ENCODE measurements around the gene OLFML2B. TPM values are rescaled to one million over a fixed set of nuclear protein-coding genes. Genes with fewer than 3 reads are reported as not detected.

The OLFML2B gene
- total RNA-seq, 1 experiment from 2014 or later, result 0.43 TPM

DNA sequence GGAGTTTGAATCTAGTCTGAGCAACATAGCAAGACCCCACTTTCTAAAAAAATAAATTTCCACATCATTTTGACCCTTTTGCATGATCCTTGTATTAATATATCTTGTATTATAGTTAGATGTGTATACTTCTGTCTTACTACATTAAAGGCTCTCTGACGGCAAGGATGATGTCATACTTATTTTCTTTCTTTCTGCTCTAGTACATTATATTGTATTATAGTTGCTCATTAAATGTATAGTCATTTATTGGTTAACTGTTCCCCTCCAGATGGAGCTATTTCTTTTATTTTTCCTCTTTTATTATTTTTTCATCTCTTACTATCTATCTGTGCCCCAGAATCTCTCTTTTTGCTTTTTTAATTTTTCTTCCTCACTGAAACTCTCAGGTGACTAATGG is 15.0 kb upstream of the OLFML2B start:
- H3K27me3 ChIP-seq (replicated peaks; ENCODE audit: control insufficient read depth, insufficient read depth, low read length), result no peaks in the 10 kb centered on the region
- H3K4me3 Mint-ChIP-seq (ENCODE audit: unreplicated experiment), result no peak overlapping the region
- no peak overlapping the region for H3K4me3 ChIP-seq (ENCODE audit: low read depth, low read length)
- H3K4me1 Mint-ChIP-seq (ENCODE audit: low read depth, unreplicated experiment), result peaks cover 6% of the 10 kb centered on the region
- H3K36me3 Mint-ChIP-seq (ENCODE audit: insufficient read depth, unreplicated experiment), result no peaks in the 10 kb centered on the region
- H3K27ac Mint-ChIP-seq (ENCODE audit: unreplicated experiment), result no peak overlapping the region
- intact Hi-C loops (cut with micrococcal nuclease; ENCODE audit: unreplicated experiment), result loop anchor here (10.0 kb wide), 1 partner anchor 84 kb away; no protein-coding TSS in a partner anchor
- DNase-seq, result no peak
- no TSS peak for BruUV-seq (replicated peaks)
- H3K9me3 ChIP-seq, result no peaks in the 10 kb centered on the region
- ChIA-PET POLR2A (no interaction called here), CTCF (interaction anchor here (2.8 kb wide), 1 partner anchor 247 kb away, joined by 202 read pairs; no protein-coding TSS in a partner anchor)
- H3K4me1 ChIP-seq, result no peaks in the 10 kb centered on the region
- peaks cover 6% of the 10 kb centered on the region for H3K27me3 Mint-ChIP-seq (ENCODE audit: insufficient read depth, unreplicated experiment)
- H3K36me3 ChIP-seq (ENCODE audit: control insufficient read depth, insufficient read depth, low read length), result no peaks in the 10 kb centered on the region
- TF ChIP-seq, protein P1, sequence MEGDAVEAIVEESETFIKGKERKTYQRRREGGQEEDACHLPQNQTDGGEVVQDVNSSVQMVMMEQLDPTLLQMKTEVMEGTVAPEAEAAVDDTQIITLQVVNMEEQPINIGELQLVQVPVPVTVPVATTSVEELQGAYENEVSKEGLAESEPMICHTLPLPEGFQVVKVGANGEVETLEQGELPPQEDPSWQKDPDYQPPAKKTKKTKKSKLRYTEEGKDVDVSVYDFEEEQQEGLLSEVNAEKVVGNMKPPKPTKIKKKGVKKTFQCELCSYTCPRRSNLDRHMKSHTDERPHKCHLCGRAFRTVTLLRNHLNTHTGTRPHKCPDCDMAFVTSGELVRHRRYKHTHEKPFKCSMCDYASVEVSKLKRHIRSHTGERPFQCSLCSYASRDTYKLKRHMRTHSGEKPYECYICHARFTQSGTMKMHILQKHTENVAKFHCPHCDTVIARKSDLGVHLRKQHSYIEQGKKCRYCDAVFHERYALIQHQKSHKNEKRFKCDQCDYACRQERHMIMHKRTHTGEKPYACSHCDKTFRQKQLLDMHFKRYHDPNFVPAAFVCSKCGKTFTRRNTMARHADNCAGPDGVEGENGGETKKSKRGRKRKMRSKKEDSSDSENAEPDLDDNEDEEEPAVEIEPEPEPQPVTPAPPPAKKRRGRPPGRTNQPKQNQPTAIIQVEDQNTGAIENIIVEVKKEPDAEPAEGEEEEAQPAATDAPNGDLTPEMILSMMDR (IDR thresholded peaks at IDR 0.05; ENCODE audit: insufficient read depth in 1 of 2, low read depth in 1 of 2, low read length in 1 of 2, severe bottlenecking in 1 of 2, unreplicated experiment in 1 of 2), result no peak
- H3K9me3 Mint-ChIP-seq (ENCODE audit: unreplicated experiment), result no peaks in the 10 kb centered on the region

DNA sequence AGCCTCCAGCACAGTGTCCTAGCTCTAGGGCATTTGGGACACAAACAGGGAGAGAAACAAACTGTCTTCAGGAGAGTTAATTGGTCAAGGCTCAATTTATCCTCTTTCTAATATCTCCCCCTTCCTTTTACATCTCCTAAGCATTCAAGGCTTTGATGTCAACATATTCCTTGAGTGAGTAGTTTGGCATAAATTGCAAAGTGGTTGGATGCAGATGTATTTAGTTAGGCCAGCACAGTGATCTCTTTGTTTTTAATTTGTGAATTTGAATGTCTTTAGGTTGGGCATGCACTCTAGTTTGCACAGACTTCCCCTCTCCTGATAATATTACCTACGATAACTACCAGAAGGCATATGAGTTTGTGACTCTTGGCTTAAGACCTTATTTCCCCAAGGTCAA is 12.5 kb upstream of the OLFML2B start:
- CTCF ChIA-PET, result interaction anchor here (1.1 to 2.8 kb wide), 2 partner anchors 229 to 245 kb away, joined by 4 to 202 read pairs; no protein-coding TSS in a partner anchor

GRCh38 chr1:162035241-162035640 is 11.6 kb upstream of the OLFML2B start:
- POLR2A ChIA-PET, result no interaction called here
- no peaks in the 10 kb centered on the region for H3K9me3 ChIP-seq
- no peaks in the 10 kb centered on the region for H3K4me1 ChIP-seq
- Mint-ChIP-seq H3K4me1 (ENCODE audit: low read depth, unreplicated experiment) (peaks cover 6% of the 10 kb centered on the region), H3K27ac (ENCODE audit: unreplicated experiment) (no peak overlapping the region), H3K27me3 (ENCODE audit: insufficient read depth, unreplicated experiment) (peaks cover 15% of the 10 kb centered on the region), H3K4me3 (ENCODE audit: unreplicated experiment) (no peak overlapping the region), H3K36me3 (ENCODE audit: insufficient read depth, unreplicated experiment) (no peaks in the 10 kb centered on the region), H3K9me3 (ENCODE audit: unreplicated experiment) (no peaks in the 10 kb centered on the region)
- no peaks in the 10 kb centered on the region for H3K36me3 ChIP-seq (ENCODE audit: control insufficient read depth, insufficient read depth, low read length)
- CTCF ChIA-PET, result interaction anchor here (1.4 to 1.8 kb wide), 2 partner anchors 11 to 243 kb away, joined by 5 to 7 read pairs; partner anchors contain the start of gene OLFML2B
- no TSS peak for BruUV-seq (replicated peaks)
- no peak overlapping the region for H3K4me3 ChIP-seq (ENCODE audit: low read depth, low read length)
- DNase-seq, result no peak
- TF ChIP-seq, protein P1 (IDR thresholded peaks at IDR 0.05; ENCODE audit: insufficient read depth in 1 of 2, low read depth in 1 of 2, low read length in 1 of 2, severe bottlenecking in 1 of 2, unreplicated experiment in 1 of 2), result no peak
- no peaks in the 10 kb centered on the region for H3K27me3 ChIP-seq (replicated peaks; ENCODE audit: control insufficient read depth, insufficient read depth, low read length)
- intact Hi-C loops (cut with micrococcal nuclease; ENCODE audit: unreplicated experiment), result loop anchor here (10.0 kb wide), 1 partner anchor 80 kb away; no protein-coding TSS in a partner anchor

More for the DNA sequence above, 12.5 kb upstream of the OLFML2B start:
- POLR2A ChIA-PET, result no interaction called here
- Mint-ChIP-seq H3K27ac (ENCODE audit: unreplicated experiment) (no peak overlapping the region), H3K9me3 (ENCODE audit: unreplicated experiment) (no peaks in the 10 kb centered on the region), H3K4me1 (ENCODE audit: low read depth, unreplicated experiment) (peaks cover 7% of the 10 kb centered on the region), H3K27me3 (ENCODE audit: insufficient read depth, unreplicated experiment) (peaks cover 10% of the 10 kb centered on the region), H3K4me3 (ENCODE audit: unreplicated experiment) (no peak overlapping the region), H3K36me3 (ENCODE audit: insufficient read depth, unreplicated experiment) (no peaks in the 10 kb centered on the region)
- intact Hi-C loops (cut with micrococcal nuclease; ENCODE audit: unreplicated experiment), result loop anchor here (2.0 to 10.0 kb wide), 2 partner anchors 81 to 131 kb away; no protein-coding TSS in a partner anchor
- Histone ChIP-seq H3K4me1 (no peaks in the 10 kb centered on the region), H3K4me3 (ENCODE audit: low read depth, low read length) (no peak overlapping the region), H3K36me3 (ENCODE audit: control insufficient read depth, insufficient read depth, low read length) (no peaks in the 10 kb centered on the region), H3K27me3 (replicated peaks; ENCODE audit: control insufficient read depth, insufficient read depth, low read length) (no peaks in the 10 kb centered on the region), H3K9me3 (no peaks in the 10 kb centered on the region)
- no TSS peak for BruUV-seq (replicated peaks)
- TF ChIP-seq, protein P1 (IDR thresholded peaks at IDR 0.05; ENCODE audit: insufficient read depth in 1 of 2, low read depth in 1 of 2, low read length in 1 of 2, severe bottlenecking in 1 of 2, unreplicated experiment in 1 of 2), result no peak
- DNase-seq, result no peak

Measured in Caco-2 (cell line).